Activated B cell treated with CpG ODN at 0.5 μM for 24 hours (primary cell): ENCODE results near the gene PIK3CG. TPM values are rescaled to one million over a fixed set of nuclear protein-coding genes. Genes with fewer than 3 reads are reported as not detected.
A peak's percentile ranks its signal among the peaks of the same experiment; 100 is the strongest.

ENCODE experiments used
- ATAC-seq: fragments of 200-7000 bp; cut with Tn5 transposase; one replicate; pipeline ENCODE4 v1.10.0; 2021; ENCODE audit warnings: low read depth, mild to moderate bottlenecking, moderate library complexity
- CTCF ChIA-PET: fragments of 350-600 bp; sonication (Branson Sonifier 250); formaldehyde crosslinking; loops from one replicate; lab custom pipeline; 2021; ENCODE audit warnings: antibody characterized with exemption; lab: Charles Lee
- POLR2A ChIA-PET: fragments of 350-600 bp; sonication (Branson Sonifier 250); formaldehyde crosslinking; loops from one replicate; lab custom pipeline; 2021; ENCODE audit warnings: antibody characterized with exemption; lab: Charles Lee
- DNase-seq: peaks from one replicate; pipeline ENCODE4 v3.0.0; 2022
- H3K27ac Mint-ChIP-seq: one replicate; pipeline ENCODE4 v1.8.0; 2020; ENCODE audit warnings: mixed read lengths
- H3K27me3 Mint-ChIP-seq: one replicate; pipeline ENCODE4 v1.8.0; 2021; ENCODE audit warnings: mixed read lengths
- H3K36me3 Mint-ChIP-seq: one replicate; pipeline ENCODE4 v1.8.0; 2021; ENCODE audit warnings: low read depth, mixed read lengths
- H3K4me1 Mint-ChIP-seq: one replicate; pipeline ENCODE4 v1.8.0; 2021; ENCODE audit warnings: mixed read lengths
- H3K4me3 Mint-ChIP-seq: one replicate; pipeline ENCODE4 v1.8.0; 2020; ENCODE audit warnings: mild to moderate bottlenecking, mixed read lengths
- H3K9me3 Mint-ChIP-seq: one replicate; pipeline ENCODE4 v1.8.0; 2020; ENCODE audit warnings: mixed read lengths
- CTCF ChIP-seq: fragments of 200-600 bp; IDR thresholded peaks from one replicate; pipeline ENCODE4 v1.8.0; 2022; ENCODE audit warnings: antibody characterized with exemption, mild to moderate bottlenecking
- intact Hi-C: fragments of 100-400 bp; cut with micrococcal nuclease; formaldehyde crosslinking; loops from one replicate; pipeline ENCODE4 v1.15.1; 2024
- total RNA-seq: library from RNA; stranded (reverse); gene quantifications from 2 replicates; pipeline ENCODE4 v1.2.3, GENCODE V29; 2022

PIK3CG gene
- total RNA-seq, 1 donor from 2014 or later = 63.6 TPM

- ChIA-PET CTCF (no interaction called here), POLR2A (no interaction called here)
- no peaks in the 10 kb centered on the region for H3K9me3 Mint-ChIP-seq
- peaks cover 15% of the 10 kb centered on the region for H3K4me1 Mint-ChIP-seq
- intact Hi-C loops = no loop called here
- no peaks in the 10 kb centered on the region for H3K27me3 Mint-ChIP-seq
- DNase-seq (no peak), ATAC-seq (no peak)
- H3K36me3 Mint-ChIP-seq = peaks cover 61% of the 10 kb centered on the region
- peak overlapping the region; percentile 24 for H3K27ac Mint-ChIP-seq
- TF ChIP-seq CTCF = no peak
- no peak overlapping the region for H3K4me3 Mint-ChIP-seq
Measured at GRCh38 chr7:106905734-106906133, 40.7 kb downstream of the PIK3CG start.

GRCh38 chr7:106911959-106912358 is 46.9 kb downstream of the PIK3CG start:
- Mint-ChIP-seq H3K4me3 (no peak overlapping the region), H3K27me3 (no peaks in the 10 kb centered on the region), H3K27ac (no peak overlapping the region), H3K4me1 (no peaks in the 10 kb centered on the region), H3K36me3 (peaks cover 28% of the 10 kb centered on the region), H3K9me3 (no peaks in the 10 kb centered on the region)
- TF ChIP-seq CTCF = no peak
- ChIA-PET POLR2A (no interaction called here), CTCF (no interaction called here)
- no peak for ATAC-seq
- no peak for DNase-seq
- intact Hi-C loops = no loop called here

- CTCF ChIA-PET = interaction anchor here (1.1 kb wide), 1 partner anchor 121 kb away, joined by 3 read pairs; no protein-coding TSS in a partner anchor
- POLR2A ChIA-PET = no interaction called here
- Mint-ChIP-seq H3K27ac (no peak overlapping the region), H3K36me3 (peaks cover 13% of the 10 kb centered on the region), H3K4me1 (no peaks in the 10 kb centered on the region), H3K4me3 (no peak overlapping the region), H3K27me3 (no peaks in the 10 kb centered on the region), H3K9me3 (no peaks in the 10 kb centered on the region)
- intact Hi-C loops = no loop called here
- DNase-seq (no peak), ATAC-seq (no peak)
- TF ChIP-seq CTCF = no peak
Measured at GRCh38 chr7:106914018-106914607, 49.0 kb downstream of the PIK3CG start.

GRCh38 chr7:106915407-106915806 is 50.3 kb downstream of the PIK3CG start:
- POLR2A ChIA-PET = interaction anchor here (0.8 to 1.6 kb wide), 3 partner anchors 14 to 253 kb away, joined by 4 to 6 read pairs (median 5); partner anchors contain the start of gene HBP1
- CTCF ChIA-PET = no interaction called here
- ATAC-seq (no peak), DNase-seq (no peak)
- no peaks in the 10 kb centered on the region for H3K4me1 Mint-ChIP-seq
- peaks cover 7% of the 10 kb centered on the region for H3K36me3 Mint-ChIP-seq
- H3K4me3 Mint-ChIP-seq = no peak overlapping the region
- intact Hi-C loops = no loop called here
- H3K27ac Mint-ChIP-seq = no peak overlapping the region
- no peak for TF ChIP-seq CTCF
- H3K9me3 Mint-ChIP-seq = peaks cover 7% of the 10 kb centered on the region
- no peaks in the 10 kb centered on the region for H3K27me3 Mint-ChIP-seq

- CTCF ChIA-PET = no interaction called here
- POLR2A ChIA-PET = interaction anchor here (0.8 to 1.6 kb wide), 3 partner anchors 15 to 252 kb away, joined by 4 to 6 read pairs (median 5); partner anchors contain the start of gene HBP1
- H3K9me3 Mint-ChIP-seq = peaks cover 9% of the 10 kb centered on the region
- H3K4me3 Mint-ChIP-seq = no peak overlapping the region
- ATAC-seq = peak; percentile 71
- no peak overlapping the region for H3K27ac Mint-ChIP-seq
- no peaks in the 10 kb centered on the region for H3K4me1 Mint-ChIP-seq
- no peak for DNase-seq
- H3K27me3 Mint-ChIP-seq = no peaks in the 10 kb centered on the region
- no peak for TF ChIP-seq CTCF
- peaks cover 7% of the 10 kb centered on the region for H3K36me3 Mint-ChIP-seq
- intact Hi-C loops = no loop called here
Measured at GRCh38 chr7:106915873-106916272, 50.8 kb downstream of the PIK3CG start.
